GM19468 (cell line): ENCODE results near the gene SGSM2.

ENCODE experiments used
- ATAC-seq: cut with Tn5 transposase; IDR thresholded peaks from one replicate; pipeline ENCODE4 v1.9.1; 2021; ENCODE audit warnings: mild to moderate bottlenecking, moderate library complexity, moderate number of reproducible peaks; ENCODE audit not compliant: unreplicated experiment; ENCODE audit errors: extremely low read depth

Gene SGSM2

GRCh38 chr17:2396568-2397246, 59.4 kb downstream of the SGSM2 start:
- no peak for ATAC-seq

- ATAC-seq: no peak
Measured at GRCh38 chr17:2397247-2398171, 60.2 kb downstream of the SGSM2 start.

- no peak for ATAC-seq
Measured at GRCh38 chr17:2398182-2398581, 60.9 kb downstream of the SGSM2 start.

- no peak for ATAC-seq
Measured at GRCh38 chr17:2398655-2399571, 61.6 kb downstream of the SGSM2 start.

GRCh38 chr17:2399572-2400473, 62.5 kb downstream of the SGSM2 start:
- ATAC-seq: peak; percentile 25

GRCh38 chr17:2400474-2400866, 63.2 kb downstream of the SGSM2 start:
- no peak for ATAC-seq

GRCh38 chr17:2400877-2401425, 63.6 kb downstream of the SGSM2 start, which contains the start of gene MNT:
Gene MNT, minus strand, starts transcription at chr17:2401060. Its CDS starts 348 bp downstream, at chr17:2400712.
- ATAC-seq: peak; percentile 12

GRCh38 chr17:2401426-2402221, 64.3 kb downstream of the SGSM2 start:
- ATAC-seq: peak; percentile 16

GRCh38 chr17:2402544-2402943, 65.2 kb downstream of the SGSM2 start:
- no peak for ATAC-seq

GRCh38 chr17:2403044-2403443, 65.7 kb downstream of the SGSM2 start:
- ATAC-seq: no peak

- no peak for ATAC-seq
Measured at GRCh38 chr17:2405247-2405926, 68.1 kb downstream of the SGSM2 start.

GRCh38 chr17:2406271-2406902, 69.1 kb downstream of the SGSM2 start:
- ATAC-seq: no peak

GRCh38 chr17:2406903-2407790, 69.8 kb downstream of the SGSM2 start:
- no peak for ATAC-seq

- ATAC-seq: no peak
Measured at GRCh38 chr17:2410951-2411350, 73.7 kb downstream of the SGSM2 start.

- ATAC-seq: no peak
Measured at GRCh38 chr17:2412561-2413021, 75.3 kb downstream of the SGSM2 start.

- ATAC-seq: no peak
Measured at GRCh38 chr17:2414446-2415064, 77.3 kb downstream of the SGSM2 start.
